NCI-H1417 (cell line): ENCODE measurements around the gene OSBPL10.

ENCODE experiments used
- DNase-seq, 3 experiments: peaks; one replicate each; lab custom pipeline; 2025; lab: John Stamatoyannopoulos, UW

Gene OSBPL10

GRCh38 chr3:31925271-31925630, 55.8 kb downstream of the OSBPL10 start:
- no peak for DNase-seq

- DNase-seq: no peak
These were observed 56.3 kb downstream of the OSBPL10 start for GRCh38 chr3:31924610-31925270.

- peak in 1 of 3 experiments; percentile 2 for DNase-seq
These were observed 58.1 kb downstream of the OSBPL10 start for GRCh38 chr3:31922962-31923361.

- no peak for DNase-seq
These were observed 59.2 kb downstream of the OSBPL10 start for GRCh38 chr3:31921837-31922236.

- DNase-seq: no peak
These were observed 60.8 kb downstream of the OSBPL10 start for GRCh38 chr3:31920310-31920709.

GRCh38 chr3:31919528-31919927, 61.5 kb downstream of the OSBPL10 start:
- no peak for DNase-seq

GRCh38 chr3:31918179-31919150, 62.6 kb downstream of the OSBPL10 start:
- DNase-seq: no peak

- DNase-seq: no peak
These were observed 63.6 kb downstream of the OSBPL10 start for GRCh38 chr3:31917303-31918005.

GRCh38 chr3:31911643-31912042, 69.4 kb downstream of the OSBPL10 start:
- no peak for DNase-seq

- DNase-seq: no peak
These were observed 69.9 kb downstream of the OSBPL10 start for GRCh38 chr3:31911124-31911523.

GRCh38 chr3:31909455-31909854, 71.6 kb downstream of the OSBPL10 start:
- no peak for DNase-seq

- peak in 2 of 3 experiments; percentile 26 to 47 for DNase-seq
These were observed 72.5 kb downstream of the OSBPL10 start for GRCh38 chr3:31908391-31909097.

GRCh38 chr3:31906182-31906581, 74.9 kb downstream of the OSBPL10 start:
- DNase-seq: no peak

- DNase-seq: peak in 1 of 3 experiments; percentile 3
These were observed 77.2 kb downstream of the OSBPL10 start for GRCh38 chr3:31903686-31904431.

GRCh38 chr3:31900583-31900982, 80.5 kb downstream of the OSBPL10 start:
- DNase-seq: no peak

GRCh38 chr3:31896648-31897433, 84.2 kb downstream of the OSBPL10 start:
- no peak for DNase-seq

GRCh38 chr3:31896026-31896425, 85.0 kb downstream of the OSBPL10 start:
- no peak for DNase-seq

- DNase-seq: no peak
These were observed 85.6 kb downstream of the OSBPL10 start for GRCh38 chr3:31895471-31895870.

- DNase-seq: no peak
These were observed 88.0 kb downstream of the OSBPL10 start for GRCh38 chr3:31892916-31893573.

- no peak for DNase-seq
These were observed 88.6 kb downstream of the OSBPL10 start for GRCh38 chr3:31892500-31892899.
